GM12878 (cell line): ENCODE measurements around the gene LKAAEAR1. TPM values are rescaled to one million over a fixed set of nuclear protein-coding genes. Genes with fewer than 3 reads are reported as not detected.
A peak's percentile ranks its signal among the peaks of the same experiment; 100 is the strongest.

Experiments used
- BHLHE40 ChIP-seq, 2 experiments: fragments of 450-650 bp in 1 of 2; IDR thresholded peaks; 2 replicates each; pipeline ENCODE4 v1.6.1; 2011 to 2017; ENCODE audit warnings: low read depth in 2 of 2, borderline replicate concordance in 1 of 2, improper control_type of control experiment in 1 of 2, low read length in 1 of 2, mild to moderate bottlenecking in 1 of 2
- CHD2 ChIP-seq: IDR thresholded peaks from 2 replicates; pipeline ENCODE4 v1.6.1; 2011; ENCODE audit warnings: low read depth, low read length, improper control_type of control experiment, borderline replicate concordance
- EED ChIP-seq: sonication (generic); IDR thresholded peaks from 2 replicates; pipeline ENCODE4 v1.6.1; 2016; ENCODE audit warnings: antibody characterized with exemption, low read depth
- EP300 ChIP-seq, 2 experiments: fragments of 150-350 bp in 1 of 2; IDR thresholded peaks; 2 replicates each; pipeline ENCODE4 v1.6.1; 2011 to 2012; ENCODE audit warnings: low read depth in 2 of 2, low read length in 2 of 2, borderline replicate concordance in 1 of 2, improper control_type of control experiment in 1 of 2, inconsistent platforms in 1 of 2; ENCODE audit not compliant: control insufficient read depth in 1 of 2
- GATAD2B ChIP-seq: fragments of 450-650 bp; conservative IDR thresholded peaks from 2 replicates; pipeline ENCODE4 v1.6.1; 2017; ENCODE audit warnings: low read depth, mild to moderate bottlenecking, moderate library complexity
- IKZF2 ChIP-seq, 2 experiments: fragments of 450-650 bp; IDR thresholded peaks; 2 replicates each; pipeline ENCODE4 v1.6.1; 2017; ENCODE audit warnings: mild to moderate bottlenecking in 2 of 2, moderate library complexity in 2 of 2
- NBN ChIP-seq: fragments of 450-650 bp; IDR thresholded peaks from 2 replicates; pipeline ENCODE4 v1.6.1; 2016
- RAD21 ChIP-seq: IDR thresholded peaks from 2 replicates; pipeline ENCODE4 v1.6.1; 2011; ENCODE audit warnings: mild to moderate bottlenecking, low read depth, low read length, moderate library complexity; ENCODE audit not compliant: insufficient read depth
- SIN3A ChIP-seq: IDR thresholded peaks from 2 replicates; pipeline ENCODE4 v1.6.1; 2012; ENCODE audit warnings: low read depth, low read length, improper control_type of control experiment
- ZNF217 ChIP-seq: fragments of 450-650 bp; IDR thresholded peaks from 2 replicates; pipeline ENCODE4 v1.6.1; 2017; ENCODE audit warnings: antibody characterized with exemption, mild to moderate bottlenecking
- ZSCAN29 ChIP-seq: fragments of 450-650 bp; IDR thresholded peaks from 2 replicates; pipeline ENCODE4 v1.6.1; 2017; ENCODE audit warnings: mild to moderate bottlenecking, moderate library complexity
- polyA plus RNA-seq, 11 experiments: library from polyadenylated mRNA; depleted of rRNA in 4 of 11; unstranded in 6 of 11; stranded (reverse) in 5 of 11; fragments of >200 nt; fragmentation: Nextera tagmentation in 4 of 11; fragmentation: Illumina TruSeq in 1 of 11; extraction: Ambion mirVana in 4 of 11; extraction: Trizol in 1 of 11; gene quantifications; 1 replicate in 1 of 11; 2 replicates in 10 of 11; pipeline versions ENCODE4 v1.2.1 to v1.2.3, GENCODE V29; 2011 to 2016; ENCODE audit warnings: inconsistent platforms in 2 of 11, missing spikeins in 2 of 11, low read depth in 1 of 11
- total RNA-seq, 4 experiments: library from RNA; depleted of rRNA in 3 of 4; stranded (reverse); fragments of >200 nt in 3 of 4; fragmentation: Illumina TruSeq in 1 of 4; extraction: Trizol in 1 of 4; gene quantifications; 2 replicates each; pipeline versions ENCODE4 v1.2.1 to v1.2.3, GENCODE V29; 2013 to 2021
- TF ChIP-seq, protein P1 (sequence below): fragments of 450-650 bp; IDR thresholded peaks from 2 replicates; pipeline ENCODE4 v1.6.1; 2017; ENCODE audit warnings: mild to moderate bottlenecking, moderate library complexity
- TF ChIP-seq, protein P2 (sequence below): fragments of 450-650 bp; IDR thresholded peaks from 2 replicates; pipeline ENCODE4 v1.6.1; 2017; ENCODE audit warnings: low read depth, mild to moderate bottlenecking, moderate library complexity
- TF ChIP-seq, protein P3 (sequence below), 3 experiments: IDR thresholded peaks in 2 of 3; conservative IDR thresholded peaks in 1 of 3; 2 replicates each; pipeline ENCODE4 v1.5.1; 2011; ENCODE audit warnings: low read depth in 3 of 3, low read length in 3 of 3, mild to moderate bottlenecking in 3 of 3, control low read depth in 2 of 3, moderate library complexity in 2 of 3, inconsistent platforms in 1 of 3, mixed read lengths in 1 of 3; ENCODE audit not compliant: control insufficient read depth in 2 of 3, insufficient read depth in 1 of 3; ENCODE audit errors: extremely low read depth in 1 of 3
- TF ChIP-seq, protein P4 (sequence below): fragments of 450-650 bp; formaldehyde crosslinking; IDR thresholded peaks from 2 replicates; pipeline ENCODE4 v1.4.0; 2022; ENCODE audit warnings: mild to moderate bottlenecking, moderate library complexity

LKAAEAR1 gene
- total and polyA plus RNA-seq, 10 of the 15 experiments (the other 5 are each of a cell fraction or from before 2014, with no cell fraction given), result not detected

DNA sequence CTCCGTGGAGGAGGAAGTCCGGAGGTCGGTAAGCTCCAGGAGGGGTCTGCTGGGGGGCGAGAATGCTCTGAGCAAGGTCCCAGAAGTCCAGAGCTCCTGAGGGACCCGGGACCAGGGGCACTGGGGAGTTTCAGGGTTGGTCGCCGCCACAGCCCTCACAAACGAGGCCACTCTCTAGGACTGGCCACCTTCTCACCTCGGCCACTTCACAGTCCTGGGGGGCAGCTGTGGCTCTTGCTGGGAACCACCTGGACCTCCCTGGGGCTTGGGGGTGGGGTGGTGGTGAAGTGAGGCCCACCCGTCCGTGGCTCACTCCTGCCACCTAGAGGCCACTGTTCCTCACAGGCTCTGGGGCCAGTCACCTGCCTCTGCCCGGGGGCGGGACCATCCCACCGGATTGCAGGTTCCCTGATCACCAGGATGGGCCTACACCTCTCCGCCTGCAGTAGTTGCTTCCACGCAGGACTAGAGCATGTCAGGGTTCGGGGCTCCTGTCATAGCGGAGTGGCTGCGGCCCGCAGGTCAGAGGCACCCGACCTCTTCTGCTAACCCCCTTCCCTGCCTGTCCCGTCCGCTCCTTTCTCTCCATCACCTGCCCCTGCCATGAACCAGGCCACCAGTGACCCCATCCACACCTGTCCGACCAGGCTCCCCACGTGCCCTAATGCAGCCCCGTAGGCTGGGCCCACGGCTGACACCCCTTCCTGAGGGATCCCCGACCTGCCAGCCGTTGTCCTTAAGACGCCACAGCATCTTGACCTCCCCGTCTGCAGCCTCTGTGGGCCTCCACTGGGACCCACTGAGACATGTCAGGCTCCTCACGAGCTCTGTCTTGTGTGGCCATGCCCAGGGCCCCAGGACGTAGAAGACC, 26.3 kb downstream of the LKAAEAR1 start (continued):
- TF ChIP-seq SIN3A (peak; percentile 25; the same call in 1 of the 2 replicates), GATAD2B (peak; percentile 95), IKZF2 (IDR thresholded peaks at IDR 0.05) (peak; percentile 37 to 38; a peak in 2 of 4 replicates), EP300 (IDR thresholded peaks at IDR 0.05; ENCODE audit: borderline replicate concordance in 1 of 2, control insufficient read depth in 1 of 2, low read depth in 2 of 2, low read length in 2 of 2) (peak in 1 of 2 experiments; percentile 56; a peak in 2 of 4 replicates), EED (peak; percentile 18; the same call in 1 of the 2 replicates), CHD2 (peak; percentile 91), ZNF217 (no peak), RAD21 (peak; percentile 85), BHLHE40 (IDR thresholded peaks at IDR 0.05; ENCODE audit: borderline replicate concordance in 1 of 2, low read depth in 2 of 2, low read length in 1 of 2) (peak; percentile 84 to 91), NBN (0 out of 2 replicates have a peak, but pooled peaks have one; percentile 54), ZSCAN29 (peak; percentile 36; the same call in 1 of the 2 replicates)
- TF ChIP-seq, protein P1, sequence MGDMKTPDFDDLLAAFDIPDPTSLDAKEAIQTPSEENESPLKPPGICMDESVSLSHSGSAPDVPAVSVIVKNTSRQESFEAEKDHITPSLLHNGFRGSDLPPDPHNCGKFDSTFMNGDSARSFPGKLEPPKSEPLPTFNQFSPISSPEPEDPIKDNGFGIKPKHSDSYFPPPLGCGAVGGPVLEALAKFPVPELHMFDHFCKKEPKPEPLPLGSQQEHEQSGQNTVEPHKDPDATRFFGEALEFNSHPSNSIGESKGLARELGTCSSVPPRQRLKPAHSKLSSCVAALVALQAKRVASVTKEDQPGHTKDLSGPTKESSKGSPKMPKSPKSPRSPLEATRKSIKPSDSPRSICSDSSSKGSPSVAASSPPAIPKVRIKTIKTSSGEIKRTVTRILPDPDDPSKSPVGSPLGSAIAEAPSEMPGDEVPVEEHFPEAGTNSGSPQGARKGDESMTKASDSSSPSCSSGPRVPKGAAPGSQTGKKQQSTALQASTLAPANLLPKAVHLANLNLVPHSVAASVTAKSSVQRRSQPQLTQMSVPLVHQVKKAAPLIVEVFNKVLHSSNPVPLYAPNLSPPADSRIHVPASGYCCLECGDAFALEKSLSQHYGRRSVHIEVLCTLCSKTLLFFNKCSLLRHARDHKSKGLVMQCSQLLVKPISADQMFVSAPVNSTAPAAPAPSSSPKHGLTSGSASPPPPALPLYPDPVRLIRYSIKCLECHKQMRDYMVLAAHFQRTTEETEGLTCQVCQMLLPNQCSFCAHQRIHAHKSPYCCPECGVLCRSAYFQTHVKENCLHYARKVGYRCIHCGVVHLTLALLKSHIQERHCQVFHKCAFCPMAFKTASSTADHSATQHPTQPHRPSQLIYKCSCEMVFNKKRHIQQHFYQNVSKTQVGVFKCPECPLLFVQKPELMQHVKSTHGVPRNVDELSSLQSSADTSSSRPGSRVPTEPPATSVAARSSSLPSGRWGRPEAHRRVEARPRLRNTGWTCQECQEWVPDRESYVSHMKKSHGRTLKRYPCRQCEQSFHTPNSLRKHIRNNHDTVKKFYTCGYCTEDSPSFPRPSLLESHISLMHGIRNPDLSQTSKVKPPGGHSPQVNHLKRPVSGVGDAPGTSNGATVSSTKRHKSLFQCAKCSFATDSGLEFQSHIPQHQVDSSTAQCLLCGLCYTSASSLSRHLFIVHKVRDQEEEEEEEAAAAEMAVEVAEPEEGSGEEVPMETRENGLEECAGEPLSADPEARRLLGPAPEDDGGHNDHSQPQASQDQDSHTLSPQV, result peak; percentile 90
- TF ChIP-seq, protein P2, sequence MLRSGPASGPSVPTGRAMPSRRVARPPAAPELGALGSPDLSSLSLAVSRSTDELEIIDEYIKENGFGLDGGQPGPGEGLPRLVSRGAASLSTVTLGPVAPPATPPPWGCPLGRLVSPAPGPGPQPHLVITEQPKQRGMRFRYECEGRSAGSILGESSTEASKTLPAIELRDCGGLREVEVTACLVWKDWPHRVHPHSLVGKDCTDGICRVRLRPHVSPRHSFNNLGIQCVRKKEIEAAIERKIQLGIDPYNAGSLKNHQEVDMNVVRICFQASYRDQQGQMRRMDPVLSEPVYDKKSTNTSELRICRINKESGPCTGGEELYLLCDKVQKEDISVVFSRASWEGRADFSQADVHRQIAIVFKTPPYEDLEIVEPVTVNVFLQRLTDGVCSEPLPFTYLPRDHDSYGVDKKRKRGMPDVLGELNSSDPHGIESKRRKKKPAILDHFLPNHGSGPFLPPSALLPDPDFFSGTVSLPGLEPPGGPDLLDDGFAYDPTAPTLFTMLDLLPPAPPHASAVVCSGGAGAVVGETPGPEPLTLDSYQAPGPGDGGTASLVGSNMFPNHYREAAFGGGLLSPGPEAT, result peak; percentile 72
- TF ChIP-seq, protein P3, sequence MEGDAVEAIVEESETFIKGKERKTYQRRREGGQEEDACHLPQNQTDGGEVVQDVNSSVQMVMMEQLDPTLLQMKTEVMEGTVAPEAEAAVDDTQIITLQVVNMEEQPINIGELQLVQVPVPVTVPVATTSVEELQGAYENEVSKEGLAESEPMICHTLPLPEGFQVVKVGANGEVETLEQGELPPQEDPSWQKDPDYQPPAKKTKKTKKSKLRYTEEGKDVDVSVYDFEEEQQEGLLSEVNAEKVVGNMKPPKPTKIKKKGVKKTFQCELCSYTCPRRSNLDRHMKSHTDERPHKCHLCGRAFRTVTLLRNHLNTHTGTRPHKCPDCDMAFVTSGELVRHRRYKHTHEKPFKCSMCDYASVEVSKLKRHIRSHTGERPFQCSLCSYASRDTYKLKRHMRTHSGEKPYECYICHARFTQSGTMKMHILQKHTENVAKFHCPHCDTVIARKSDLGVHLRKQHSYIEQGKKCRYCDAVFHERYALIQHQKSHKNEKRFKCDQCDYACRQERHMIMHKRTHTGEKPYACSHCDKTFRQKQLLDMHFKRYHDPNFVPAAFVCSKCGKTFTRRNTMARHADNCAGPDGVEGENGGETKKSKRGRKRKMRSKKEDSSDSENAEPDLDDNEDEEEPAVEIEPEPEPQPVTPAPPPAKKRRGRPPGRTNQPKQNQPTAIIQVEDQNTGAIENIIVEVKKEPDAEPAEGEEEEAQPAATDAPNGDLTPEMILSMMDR (IDR thresholded peaks at IDR 0.05 in 2 of 3, conservative IDR thresholded peaks at IDR 0.05 in 1 of 3; ENCODE audit: control insufficient read depth in 2 of 3, extremely low read depth in 1 of 3, insufficient read depth in 1 of 3, low read depth in 3 of 3, low read length in 3 of 3), result peak; percentile 92 to 94 (median 93)
- TF ChIP-seq, protein P4, sequence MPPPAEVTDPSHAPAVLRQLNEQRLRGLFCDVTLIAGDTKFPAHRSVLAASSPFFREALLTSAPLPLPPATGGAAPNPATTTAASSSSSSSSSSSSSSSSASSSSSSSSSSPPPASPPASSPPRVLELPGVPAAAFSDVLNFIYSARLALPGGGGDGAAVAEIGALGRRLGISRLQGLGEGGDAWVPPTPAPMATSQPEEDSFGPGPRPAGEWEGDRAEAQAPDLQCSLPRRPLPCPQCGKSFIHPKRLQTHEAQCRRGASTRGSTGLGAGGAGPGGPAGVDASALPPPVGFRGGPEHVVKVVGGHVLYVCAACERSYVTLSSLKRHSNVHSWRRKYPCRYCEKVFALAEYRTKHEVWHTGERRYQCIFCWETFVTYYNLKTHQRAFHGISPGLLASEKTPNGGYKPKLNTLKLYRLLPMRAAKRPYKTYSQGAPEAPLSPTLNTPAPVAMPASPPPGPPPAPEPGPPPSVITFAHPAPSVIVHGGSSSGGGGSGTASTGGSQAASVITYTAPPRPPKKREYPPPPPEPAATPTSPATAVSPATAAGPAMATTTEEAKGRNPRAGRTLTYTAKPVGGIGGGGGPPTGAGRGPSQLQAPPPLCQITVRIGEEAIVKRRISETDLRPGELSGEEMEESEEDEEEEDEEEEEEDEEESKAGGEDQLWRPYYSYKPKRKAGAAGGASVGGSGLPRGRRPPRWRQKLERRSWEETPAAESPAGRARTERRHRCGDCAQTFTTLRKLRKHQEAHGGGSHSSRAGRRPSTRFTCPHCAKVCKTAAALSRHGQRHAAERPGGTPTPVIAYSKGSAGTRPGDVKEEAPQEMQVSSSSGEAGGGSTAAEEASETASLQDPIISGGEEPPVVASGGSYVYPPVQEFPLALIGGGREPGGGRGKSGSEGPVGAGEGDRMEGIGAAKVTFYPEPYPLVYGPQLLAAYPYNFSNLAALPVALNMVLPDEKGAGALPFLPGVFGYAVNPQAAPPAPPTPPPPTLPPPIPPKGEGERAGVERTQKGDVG (CRISPR knock-in tag), result no peak
